ENCODE results near the gene TMED4. TPM values are rescaled to one million over a fixed set of nuclear protein-coding genes. Genes with fewer than 3 reads are reported as not detected.

The TMED4 gene
- total and polyA plus RNA-seq, 2 donors (not counting 3 experiments of a cell fraction or from before 2014, with no cell fraction given), result 63.4 to 89.7 TPM

DNA sequence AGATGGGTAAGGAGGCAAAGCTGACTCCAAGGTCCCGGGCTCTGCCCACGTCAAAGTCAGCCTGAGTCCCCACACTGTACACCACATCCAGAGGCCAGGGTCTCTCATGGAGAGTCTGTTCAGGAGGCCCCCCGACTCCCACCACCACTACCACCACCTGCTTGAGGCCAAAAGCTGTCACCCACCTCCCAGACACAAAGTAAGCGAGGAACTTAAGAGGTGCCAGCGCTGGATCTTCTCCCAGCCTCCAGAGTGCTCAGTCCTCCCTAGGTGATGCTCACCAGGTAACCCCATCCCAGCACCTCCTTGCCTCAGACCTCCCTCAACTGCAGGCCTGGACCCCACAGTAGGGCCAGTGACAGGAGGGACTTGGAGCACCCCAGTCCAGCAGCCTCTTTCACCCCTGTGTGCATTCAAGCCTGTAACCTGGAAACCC is 41.4 kb downstream of the TMED4 start:
- DNase-seq (ENCODE audit: low read depth, low spot score), result no peak
- POLR2A ChIA-PET, result no interaction called here

DNA sequence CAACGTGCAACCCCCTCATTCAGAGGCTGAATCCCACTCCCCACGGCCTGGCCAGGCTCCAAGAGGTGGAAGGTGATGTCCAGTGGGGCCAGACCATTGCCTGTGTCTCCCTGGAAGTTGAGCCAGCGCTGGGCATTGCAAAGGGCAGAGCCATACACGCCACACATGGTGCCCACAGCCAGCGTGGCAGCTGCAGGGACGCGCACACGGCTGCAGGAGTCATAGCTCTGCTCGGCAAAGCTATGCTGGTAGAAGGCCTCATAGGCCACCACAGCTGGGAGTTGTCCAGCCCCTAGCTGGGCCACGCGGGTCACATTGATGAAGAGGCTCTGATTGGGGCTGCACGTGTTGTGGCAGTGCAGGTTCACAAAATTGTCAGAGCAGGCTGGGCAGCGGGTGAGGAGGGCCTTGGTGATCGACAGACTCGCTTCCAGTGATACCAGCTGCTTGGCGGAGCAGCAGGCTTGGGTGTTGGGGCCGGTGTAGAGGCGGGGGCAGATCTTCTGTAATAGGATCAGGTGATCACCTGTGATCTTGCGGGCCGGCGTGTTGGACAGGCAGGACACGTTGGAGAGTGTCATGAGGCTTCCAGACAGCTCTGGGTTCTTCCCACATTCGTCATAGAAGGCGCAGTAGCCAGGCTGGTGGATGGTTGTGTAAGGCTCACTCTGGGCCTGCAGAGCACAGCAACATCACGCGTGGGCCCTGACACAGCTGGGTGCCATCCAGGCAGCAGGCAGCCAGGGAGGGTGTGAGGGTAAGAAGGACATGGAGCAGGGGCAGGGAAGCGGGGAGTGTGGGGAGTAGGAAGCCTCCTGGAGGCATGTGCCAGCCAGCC is 42.1 kb downstream of the TMED4 start:
- BruUV-seq (replicated peaks), result no TSS peak
- FAIRE-seq, result no peak
- CTCF ChIA-PET, result no interaction called here

More for the DNA sequence above, 41.4 kb downstream of the TMED4 start:
- CTCF ChIA-PET, result no interaction called here
- no peak for FAIRE-seq
- intact Hi-C loops (cut with micrococcal nuclease), result no loop called here
- Histone ChIP-seq H3K27ac (ENCODE audit: insufficient read depth, low read depth, low read length) (no peak overlapping the region), H3K9me1 (replicated peaks; ENCODE audit: control insufficient read depth, extremely low read depth, insufficient read depth, low read length) (no peaks in the 10 kb centered on the region), H3K79me2 (ENCODE audit: control insufficient read depth, insufficient read depth, low read length) (no peaks in the 10 kb centered on the region), H3K27me3 (ENCODE audit: control insufficient read depth in 2 of 2, insufficient read depth in 2 of 2, low read length in 2 of 2) (no peaks in the 10 kb centered on the region), H3K9me3 (replicated peaks; ENCODE audit: control insufficient read depth, insufficient read depth, low read length) (no peaks in the 10 kb centered on the region), H3K4me1 (ENCODE audit: control insufficient read depth, extremely low read depth, insufficient read depth, low read length) (no peaks in the 10 kb centered on the region), H3K4me3 (replicated peaks in 1 of 3; ENCODE audit: insufficient read depth in 1 of 3, low read depth in 1 of 3, low read length in 3 of 3) (no peak overlapping the region), H2AFZ (ENCODE audit: low read depth, low read length) (no peak overlapping the region), H4K20me1 (replicated peaks; ENCODE audit: control insufficient read depth, extremely low read depth, insufficient read depth, low read length) (no peaks in the 10 kb centered on the region), H3K4me2 (ENCODE audit: insufficient read depth, low read length) (no peak overlapping the region), H3K9ac (replicated peaks; ENCODE audit: extremely low read depth, insufficient read depth, low read length) (no peak overlapping the region), H3K36me3 (ENCODE audit: control insufficient read depth in 2 of 2, extremely low read depth in 1 of 2, insufficient read depth in 2 of 2, low read length in 2 of 2) (no peaks in the 10 kb centered on the region)
- TF ChIP-seq MYC (IDR thresholded peaks at IDR 0.05; ENCODE audit: low read depth, low read length), result no peak
- TF ChIP-seq, protein P1, sequence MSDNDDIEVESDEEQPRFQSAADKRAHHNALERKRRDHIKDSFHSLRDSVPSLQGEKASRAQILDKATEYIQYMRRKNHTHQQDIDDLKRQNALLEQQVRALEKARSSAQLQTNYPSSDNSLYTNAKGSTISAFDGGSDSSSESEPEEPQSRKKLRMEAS (IDR thresholded peaks at IDR 0.05; ENCODE audit: insufficient read depth, insufficient read length), result no peak
- TF ChIP-seq POLR2A (IDR thresholded peaks at IDR 0.05; ENCODE audit: low read depth, low read length), result no peak
- TF ChIP-seq GATA2 (IDR thresholded peaks at IDR 0.05; ENCODE audit: insufficient read depth, insufficient read length, low read depth, low read length), result no peak
- TF ChIP-seq FOS (IDR thresholded peaks at IDR 0.05; ENCODE audit: borderline replicate concordance, insufficient read depth, low read length), result no peak
- TF ChIP-seq JUN (IDR thresholded peaks at IDR 0.05; ENCODE audit: borderline replicate concordance, insufficient read depth, insufficient read length, low read depth), result no peak
- no peak for TF ChIP-seq POLR2AphosphoS5 (IDR thresholded peaks at IDR 0.05; ENCODE audit: insufficient read depth, low read depth, low read length)
- dilution Hi-C loops (cut with MboI; ENCODE audit: extremely low pct_ligation_motif_present, low sequenced_read_pairs), result no loop called here
- no TSS peak for BruUV-seq (replicated peaks)

More for the DNA sequence above, 42.1 kb downstream of the TMED4 start:
- H3K27ac ChIP-seq (ENCODE audit: insufficient read depth, low read depth, low read length), result no peak overlapping the region
- H2AFZ ChIP-seq (ENCODE audit: low read depth, low read length), result no peak overlapping the region
- H3K79me2 ChIP-seq (ENCODE audit: control insufficient read depth, insufficient read depth, low read length), result no peaks in the 10 kb centered on the region
- dilution Hi-C loops (cut with MboI; ENCODE audit: extremely low pct_ligation_motif_present, low sequenced_read_pairs) (no loop called here), intact Hi-C loops (cut with micrococcal nuclease) (no loop called here)
- H3K4me3 ChIP-seq (replicated peaks in 1 of 3; ENCODE audit: insufficient read depth in 1 of 3, low read depth in 1 of 3, low read length in 3 of 3), result no peak overlapping the region
- no peaks in the 10 kb centered on the region for H3K9me3 ChIP-seq (replicated peaks; ENCODE audit: control insufficient read depth, insufficient read depth, low read length)
- no peak overlapping the region for H3K4me2 ChIP-seq (ENCODE audit: insufficient read depth, low read length)
- POLR2A ChIA-PET, result no interaction called here
- no peak overlapping the region for H3K9ac ChIP-seq (replicated peaks; ENCODE audit: extremely low read depth, insufficient read depth, low read length)
- TF ChIP-seq FOS (IDR thresholded peaks at IDR 0.05; ENCODE audit: borderline replicate concordance, insufficient read depth, low read length), result no peak
- TF ChIP-seq EZH2 (IDR thresholded peaks at IDR 0.05; ENCODE audit: borderline replicate concordance, low read depth, low read length, severe bottlenecking), result no peak
- no peak for TF ChIP-seq MYC (IDR thresholded peaks at IDR 0.05; ENCODE audit: low read depth, low read length)
- no peak for TF ChIP-seq POLR2AphosphoS5 (IDR thresholded peaks at IDR 0.05; ENCODE audit: insufficient read depth, low read depth, low read length)
- H3K27me3 ChIP-seq (ENCODE audit: control insufficient read depth in 2 of 2, insufficient read depth in 2 of 2, low read length in 2 of 2), result no peaks in the 10 kb centered on the region
- DNase-seq (ENCODE audit: low read depth, low spot score), result no peak
- H4K20me1 ChIP-seq (replicated peaks; ENCODE audit: control insufficient read depth, extremely low read depth, insufficient read depth, low read length), result no peaks in the 10 kb centered on the region
- H3K4me1 ChIP-seq (ENCODE audit: control insufficient read depth, extremely low read depth, insufficient read depth, low read length), result no peaks in the 10 kb centered on the region
- H3K9me1 ChIP-seq (replicated peaks; ENCODE audit: control insufficient read depth, extremely low read depth, insufficient read depth, low read length), result no peaks in the 10 kb centered on the region
- H3K36me3 ChIP-seq (ENCODE audit: control insufficient read depth in 2 of 2, extremely low read depth in 1 of 2, insufficient read depth in 2 of 2, low read length in 2 of 2), result no peaks in the 10 kb centered on the region
